HCT116 (cell line): ENCODE measurements around the gene ETV7. TPM values are rescaled to one million over a fixed set of nuclear protein-coding genes. Genes with fewer than 3 reads are reported as not detected.
"Not testable (repeated sequence)": the region's sequence is repeated elsewhere in the genome, so short reads cannot be mapped to it uniquely, and the experiment has no call there.

Experiments used
- ATAC-seq: fragments of 200-7000 bp; cut with Tn5 transposase; 2 replicates; pipeline ENCODE4 v1.9.1; 2020; ENCODE audit warnings: mild to moderate bottlenecking, moderate library complexity
- BruUV-seq: library from RNA; stranded (reverse); fragments of 400-500 nt; replicated peaks from 2 replicates; lab custom pipeline; 2021; lab: Mats Ljungman, UMichigan
- CTCF ChIA-PET: fragments of 300-600 bp; sonication (Branson Sonifier 250); formaldehyde crosslinking; loops from one replicate; lab custom pipeline; 2021; ENCODE audit warnings: antibody characterized with exemption; lab: Charles Lee
- POLR2A ChIA-PET: fragments of 300-600, 350-600 bp; sonication (Branson Sonifier 250); formaldehyde crosslinking; loops from one replicate; lab custom pipeline; 2021; ENCODE audit warnings: antibody characterized with exemption; lab: Charles Lee
- RAD21 ChIA-PET, 2 experiments: fragments of 300-600 bp; sonication (Branson Sonifier 250); formaldehyde crosslinking; loops; one replicate each; lab custom pipeline; 2023; ENCODE audit warnings: low total read pairs in 2 of 2; ENCODE audit not compliant: uncharacterized antibody in 2 of 2, unreplicated experiment in 2 of 2, low non-redundant PET in 1 of 2; lab: Charles Lee
- DNase-seq: peaks from one replicate; pipeline ENCODE4 v3.0.0-alpha.2; 2010; ENCODE audit warnings: low read depth, low spot score
- H2AFZ ChIP-seq: fragments of 200-600 bp; shearing (Covaris generic), sonication (generic); 2 replicates; pipeline ENCODE4 v1.6.1; 2017; ENCODE audit warnings: low read depth, mixed run types, mixed read lengths, antibody characterized with exemption, low read length; ENCODE audit not compliant: poor library complexity, severe bottlenecking
- H3K27ac ChIP-seq: 2 replicates; pipeline ENCODE4 v1.5.1; 2012; ENCODE audit warnings: low read depth, low read length
- H3K27me3 ChIP-seq: fragments of 200-600 bp; sonication (generic); 2 replicates; pipeline ENCODE4 v1.6.1; 2016; ENCODE audit warnings: mixed run types, low read length, mixed read lengths; ENCODE audit not compliant: insufficient read depth
- H3K36me3 ChIP-seq, 2 experiments: fragments of 200-500 bp in 1 of 2; fragments of 200-600 bp in 1 of 2; sonication (Bioruptor generic) in 1 of 2; sonication (generic) in 1 of 2; 2 replicates each; pipeline versions ENCODE4 v1.5.1 to v1.6.1; 2014 to 2016; ENCODE audit warnings: low read length in 2 of 2, inconsistent platforms in 1 of 2, mixed read lengths in 1 of 2, mixed run types in 1 of 2; ENCODE audit not compliant: insufficient read depth in 2 of 2, control insufficient read depth in 1 of 2
- H3K4me1 ChIP-seq, 2 experiments: fragments of 200-600 bp in 1 of 2; sonication (generic) in 1 of 2; 2 replicates each; pipeline versions ENCODE4 v1.5.1 to v1.6.1; 2012 to 2017; ENCODE audit warnings: low read length in 2 of 2, inconsistent platforms in 1 of 2, mild to moderate bottlenecking in 1 of 2, mixed read lengths in 1 of 2, mixed run types in 1 of 2, moderate library complexity in 1 of 2; ENCODE audit not compliant: insufficient read depth in 2 of 2, control insufficient read depth in 1 of 2
- H3K4me2 ChIP-seq: fragments of 200-600 bp; sonication (generic); 2 replicates; pipeline ENCODE4 v1.6.1; 2017; ENCODE audit warnings: mixed run types, low read length, mixed read lengths
- H3K4me3 ChIP-seq, 2 experiments: fragments of 200-600 bp in 1 of 2; sonication (generic) in 1 of 2; replicated peaks in 1 of 2; 2 replicates each; pipeline ENCODE4 v1.5.1; 2011 to 2016; ENCODE audit warnings: low read length in 2 of 2, control low read depth in 1 of 2, low read depth in 1 of 2, mild to moderate bottlenecking in 1 of 2, mixed read lengths in 1 of 2, mixed run types in 1 of 2
- H3K79me2 ChIP-seq: fragments of 200-600 bp; sonication (generic); 2 replicates; pipeline ENCODE4 v1.6.1; 2017; ENCODE audit warnings: mild to moderate bottlenecking, mixed run types, low read length, moderate library complexity, mixed read lengths; ENCODE audit not compliant: insufficient read depth
- H3K9ac ChIP-seq: fragments of 200-600 bp; sonication (generic); 2 replicates; pipeline ENCODE4 v1.6.1; 2016; ENCODE audit warnings: low read length, mixed read lengths
- H3K9me2 ChIP-seq: fragments of 200-600 bp; sonication (generic), shearing (Covaris generic); 2 replicates; pipeline ENCODE4 v1.6.1; 2017; ENCODE audit warnings: mixed run types, mild to moderate bottlenecking, moderate library complexity; ENCODE audit not compliant: insufficient read depth
- H3K9me3 ChIP-seq, 2 experiments: fragments of 200-500 bp in 1 of 2; fragments of 200-600 bp in 1 of 2; sonication (Bioruptor generic) in 1 of 2; sonication (generic) in 1 of 2; 2 replicates each; pipeline ENCODE4 v1.6.1; 2014 to 2017; ENCODE audit warnings: low read length in 2 of 2, mixed read lengths in 2 of 2, inconsistent platforms in 1 of 2, low read depth in 1 of 2, mild to moderate bottlenecking in 1 of 2, mixed run types in 1 of 2, moderate library complexity in 1 of 2; ENCODE audit not compliant: control insufficient read depth in 1 of 2, insufficient read depth in 1 of 2
- H4K20me1 ChIP-seq: fragments of 200-600 bp; sonication (generic), shearing (Covaris generic); 2 replicates; pipeline ENCODE4 v1.6.1; 2017; ENCODE audit warnings: mixed run types, mild to moderate bottlenecking, moderate library complexity; ENCODE audit not compliant: insufficient read depth
- CBX3 ChIP-seq: IDR thresholded peaks from 2 replicates; pipeline ENCODE4 v1.6.1; 2012; ENCODE audit warnings: low read depth
- CEBPB ChIP-seq: IDR thresholded peaks from 2 replicates; pipeline ENCODE4 v1.6.1; 2012; ENCODE audit warnings: low read depth
- FOSL1 ChIP-seq: IDR thresholded peaks from 2 replicates; pipeline ENCODE4 v1.6.1; 2012; ENCODE audit warnings: low read depth
- POLR2A ChIP-seq: IDR thresholded peaks from 2 replicates; pipeline ENCODE4 v1.7.0; 2011; ENCODE audit warnings: borderline replicate concordance; ENCODE audit not compliant: insufficient read depth, insufficient read length; ENCODE audit errors: extremely low read depth
- RAD21 ChIP-seq: IDR thresholded peaks from 2 replicates; pipeline ENCODE4 v1.6.1; 2012; ENCODE audit warnings: low read depth, mild to moderate bottlenecking
- SIN3A ChIP-seq: IDR thresholded peaks from 2 replicates; pipeline ENCODE4 v1.6.1; 2012; ENCODE audit warnings: low read depth
- SP1 ChIP-seq: IDR thresholded peaks from 2 replicates; pipeline ENCODE4 v1.6.1; 2012; ENCODE audit warnings: low read depth
- SRF ChIP-seq: IDR thresholded peaks from 2 replicates; pipeline ENCODE4 v1.6.1; 2012; ENCODE audit warnings: low read depth
- TCF7L2 ChIP-seq: IDR thresholded peaks from 2 replicates; pipeline ENCODE4 v1.7.0; 2011; ENCODE audit warnings: borderline replicate concordance, inconsistent platforms; ENCODE audit not compliant: insufficient read depth, insufficient read length; ENCODE audit errors: extremely low read depth
- YY1 ChIP-seq: IDR thresholded peaks from 2 replicates; pipeline ENCODE4 v1.6.1; 2011; ENCODE audit warnings: low read length, low read depth, moderate library complexity, mild to moderate bottlenecking; ENCODE audit not compliant: insufficient replicate concordance; ENCODE audit errors: extremely low read depth
- ZBTB33 ChIP-seq: IDR thresholded peaks from 2 replicates; pipeline ENCODE4 v1.6.1; 2011; ENCODE audit warnings: mild to moderate bottlenecking, low read length, moderate library complexity; ENCODE audit not compliant: insufficient replicate concordance; ENCODE audit errors: extremely low read depth
- ZNF274 ChIP-seq: fragments of 200-500 bp; sonication (Bioruptor generic); IDR thresholded peaks from 2 replicates; pipeline ENCODE4 v1.6.1; 2014; ENCODE audit warnings: mild to moderate bottlenecking, low read depth, low read length, inconsistent platforms
- intact Hi-C: fragments of 100-400 bp; cut with micrococcal nuclease; formaldehyde crosslinking; loops from 2 replicates; pipeline ENCODE4 v1.10.0; 2022
- total RNA-seq: library from RNA; stranded (reverse); gene quantifications from one replicate; pipeline ENCODE4 v1.2.1, GENCODE V29; 2021; ENCODE audit not compliant: unreplicated experiment
- TF ChIP-seq, protein P1 (sequence below): IDR thresholded peaks from 2 replicates; pipeline ENCODE4 v1.6.1; 2012; ENCODE audit warnings: low read depth
- TF ChIP-seq, protein P2 (sequence below): IDR thresholded peaks from 2 replicates; pipeline ENCODE4 v1.6.1; 2012

Gene ETV7
- total RNA-seq, 1 experiment from 2014 or later: 1.0 TPM

- no peak for ATAC-seq
- Histone ChIP-seq H3K4me3 (no peak overlapping the region), H4K20me1 (no peaks in the 10 kb centered on the region), H3K27me3 (0 out of 2 replicates have a peak, but pooled peaks cover 6% of the 10 kb centered on the region), H3K36me3 (no peaks in the 10 kb centered on the region), H3K4me2 (no peak overlapping the region), H3K79me2 (no peaks in the 10 kb centered on the region), H3K9me3 (no peaks in the 10 kb centered on the region), H3K27ac (no peak overlapping the region), H3K9ac (no peak overlapping the region), H3K4me1 (peaks cover 5 to 13% of the 10 kb centered on the region in 2 experiments), H3K9me2 (no peaks in the 10 kb centered on the region), H2AFZ (no peak overlapping the region)
- no peak for DNase-seq
- BruUV-seq: no TSS peak
- TF ChIP-seq, protein P1, sequence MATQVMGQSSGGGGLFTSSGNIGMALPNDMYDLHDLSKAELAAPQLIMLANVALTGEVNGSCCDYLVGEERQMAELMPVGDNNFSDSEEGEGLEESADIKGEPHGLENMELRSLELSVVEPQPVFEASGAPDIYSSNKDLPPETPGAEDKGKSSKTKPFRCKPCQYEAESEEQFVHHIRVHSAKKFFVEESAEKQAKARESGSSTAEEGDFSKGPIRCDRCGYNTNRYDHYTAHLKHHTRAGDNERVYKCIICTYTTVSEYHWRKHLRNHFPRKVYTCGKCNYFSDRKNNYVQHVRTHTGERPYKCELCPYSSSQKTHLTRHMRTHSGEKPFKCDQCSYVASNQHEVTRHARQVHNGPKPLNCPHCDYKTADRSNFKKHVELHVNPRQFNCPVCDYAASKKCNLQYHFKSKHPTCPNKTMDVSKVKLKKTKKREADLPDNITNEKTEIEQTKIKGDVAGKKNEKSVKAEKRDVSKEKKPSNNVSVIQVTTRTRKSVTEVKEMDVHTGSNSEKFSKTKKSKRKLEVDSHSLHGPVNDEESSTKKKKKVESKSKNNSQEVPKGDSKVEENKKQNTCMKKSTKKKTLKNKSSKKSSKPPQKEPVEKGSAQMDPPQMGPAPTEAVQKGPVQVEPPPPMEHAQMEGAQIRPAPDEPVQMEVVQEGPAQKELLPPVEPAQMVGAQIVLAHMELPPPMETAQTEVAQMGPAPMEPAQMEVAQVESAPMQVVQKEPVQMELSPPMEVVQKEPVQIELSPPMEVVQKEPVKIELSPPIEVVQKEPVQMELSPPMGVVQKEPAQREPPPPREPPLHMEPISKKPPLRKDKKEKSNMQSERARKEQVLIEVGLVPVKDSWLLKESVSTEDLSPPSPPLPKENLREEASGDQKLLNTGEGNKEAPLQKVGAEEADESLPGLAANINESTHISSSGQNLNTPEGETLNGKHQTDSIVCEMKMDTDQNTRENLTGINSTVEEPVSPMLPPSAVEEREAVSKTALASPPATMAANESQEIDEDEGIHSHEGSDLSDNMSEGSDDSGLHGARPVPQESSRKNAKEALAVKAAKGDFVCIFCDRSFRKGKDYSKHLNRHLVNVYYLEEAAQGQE: no peak
- no peak for TF ChIP-seq SP1
- no peak for TF ChIP-seq CEBPB
- TF ChIP-seq, protein P2, sequence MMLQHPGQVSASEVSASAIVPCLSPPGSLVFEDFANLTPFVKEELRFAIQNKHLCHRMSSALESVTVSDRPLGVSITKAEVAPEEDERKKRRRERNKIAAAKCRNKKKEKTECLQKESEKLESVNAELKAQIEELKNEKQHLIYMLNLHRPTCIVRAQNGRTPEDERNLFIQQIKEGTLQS: no peak
- TF ChIP-seq SIN3A: no peak
- no peak for TF ChIP-seq RAD21
- TF ChIP-seq ZBTB33: no peak
- no peak for TF ChIP-seq SRF
- no peak for TF ChIP-seq CBX3
- no peak for TF ChIP-seq POLR2A
- TF ChIP-seq YY1: no peak
- TF ChIP-seq TCF7L2: no peak
- no peak for TF ChIP-seq ZNF274
- no peak for TF ChIP-seq FOSL1
- ChIA-PET POLR2A (no interaction called here), CTCF (no interaction called here), RAD21 (no interaction called here)
- intact Hi-C loops: no loop called here
Measured at GRCh38 chr6:36339146-36339545, 48.3 kb downstream of the ETV7 start.

- peaks cover 5 to 13% of the 10 kb centered on the region in 2 experiments for H3K4me1 ChIP-seq
- H4K20me1 ChIP-seq, H3K4me3 ChIP-seq, DNase-seq, H3K79me2 ChIP-seq, CTCF ChIA-PET, H3K27me3 ChIP-seq, H3K36me3 ChIP-seq, RAD21 ChIA-PET, ATAC-seq, H3K4me2 ChIP-seq, H2AFZ ChIP-seq, intact Hi-C loops, H3K27ac ChIP-seq, H3K9me2 ChIP-seq, H3K9ac ChIP-seq, BruUV-seq, H3K9me3 ChIP-seq, POLR2A ChIA-PET: not testable (repeated sequence)
Measured at GRCh38 chr6:36338223-36338622, 49.2 kb downstream of the ETV7 start.
